Breast epithelium (tissue), 4 donors: ENCODE data around the gene SLC6A9. TPM values are rescaled to one million over a fixed set of nuclear protein-coding genes. Genes with fewer than 3 reads are reported as not detected.

Source experiments
- DNase-seq, 2 donors: peaks; one replicate each; pipeline ENCODE4 v3.0.0-alpha.2; 2019; ENCODE audit warnings: low spot score in 2 of 2
- H3K27ac ChIP-seq, 2 donors: fragments of 200-600 bp; sonication (generic) in 1 of 2; one replicate each; pipeline ENCODE4 v1.5.1; 2016 to 2019; ENCODE audit warnings: mild to moderate bottlenecking in 1 of 2
- H3K27me3 ChIP-seq, 2 donors: fragments of 200-600 bp; sonication (generic) in 1 of 2; one replicate each; pipeline versions ENCODE4 v1.5.1 to v1.6.0; 2017 to 2019; ENCODE audit warnings: control low read depth in 1 of 2, mild to moderate bottlenecking in 1 of 2
- H3K36me3 ChIP-seq: fragments of 200-600 bp; one replicate; pipeline ENCODE4 v1.5.1; 2019
- H3K4me1 ChIP-seq, 2 donors: fragments of 200-600 bp; sonication (generic); one replicate each; pipeline ENCODE4 v1.5.1; 2016 to 2019; ENCODE audit warnings: control low read depth in 1 of 2
- H3K4me3 ChIP-seq, 3 donors: fragments of 200-600 bp; sonication (generic); 1 replicate in 2 of 3; 2 replicates in 1 of 3; pipeline ENCODE4 v1.5.1; 2016 to 2019; ENCODE audit warnings: mild to moderate bottlenecking in 3 of 3, moderate library complexity in 2 of 3
- H3K9me3 ChIP-seq, 2 donors: fragments of 200-600 bp; sonication (generic) in 1 of 2; one replicate each; pipeline ENCODE4 v1.5.1; 2016 to 2019; ENCODE audit warnings: control low read depth in 1 of 2
- CTCF ChIP-seq, 3 donors: fragments of 450-650 bp; IDR thresholded peaks; one replicate each; pipeline ENCODE4 v1.5.1; 2016 to 2017; ENCODE audit warnings: antibody characterized with exemption in 3 of 3, mild to moderate bottlenecking in 3 of 3, moderate library complexity in 3 of 3
- POLR2A ChIP-seq: fragments of 450-650 bp; IDR thresholded peaks from one replicate; pipeline ENCODE4 v1.6.1; 2016; ENCODE audit warnings: antibody characterized with exemption, mild to moderate bottlenecking, moderate library complexity
- POLR2AphosphoS5 ChIP-seq, 3 donors: sonication (generic); formaldehyde crosslinking; IDR thresholded peaks; one replicate each; pipeline ENCODE4 v1.6.1; 2017; ENCODE audit warnings: antibody characterized with exemption in 3 of 3
- intact Hi-C: fragments of 100-400 bp; cut with DNase I; formaldehyde crosslinking; loops from one replicate; pipeline ENCODE4 v1.15.1; 2023; ENCODE audit warnings: low total_unique reads
- total RNA-seq, 3 donors: library from RNA; depleted of rRNA; stranded (reverse); fragments of >200 nt; gene quantifications; one replicate each; pipeline ENCODE4 v1.1.0, GENCODE V29; 2016

The SLC6A9 gene
- total RNA-seq, 3 donors from 2014 or later, result 0.32 to 5.1 (median 3.9) TPM

GRCh38 chr1:43947874-43948437, 83.3 kb downstream of the SLC6A9 start:
- Histone ChIP-seq H3K27me3 (no peaks in the 10 kb centered on the region), H3K27ac (no peak overlapping the region), H3K9me3 (no peaks in the 10 kb centered on the region), H3K4me3 (peak overlapping the region; percentile 61 to 95 (median 83)), H3K4me1 (peaks cover 12% of the 10 kb centered on the region in 2 donors), H3K36me3 (no peaks in the 10 kb centered on the region)
- intact Hi-C loops, result no loop called here
- no peak for TF ChIP-seq CTCF (IDR thresholded peaks at IDR 0.05)
- no peak for TF ChIP-seq POLR2A
- no peak for TF ChIP-seq POLR2AphosphoS5 (IDR thresholded peaks at IDR 0.05)
- DNase-seq, result no peak

GRCh38 chr1:43947061-43947873, 84.0 kb downstream of the SLC6A9 start:
- Histone ChIP-seq H3K36me3 (no peaks in the 10 kb centered on the region), H3K4me3 (peak overlapping the region; percentile 61 to 95 (median 83)), H3K27me3 (no peaks in the 10 kb centered on the region), H3K4me1 (peaks cover 12% of the 10 kb centered on the region in 2 donors), H3K9me3 (no peaks in the 10 kb centered on the region), H3K27ac (peak overlapping the region; percentile 98 to 99)
- intact Hi-C loops, result no loop called here
- no peak for DNase-seq
- TF ChIP-seq POLR2AphosphoS5 (IDR thresholded peaks at IDR 0.05), result no peak
- TF ChIP-seq CTCF (IDR thresholded peaks at IDR 0.05), result no peak
- TF ChIP-seq POLR2A, result no peak

Other genes with a start within 250 kb of the SLC6A9 start
- gene ARTN, start 97.7 kb downstream of the SLC6A9 start, total RNA-seq, result 1 to 10 TPM in 2 of 3 donors, not detected in 1; 1.8 to 2.3 TPM
- gene IPO13, start 84.5 kb downstream of the SLC6A9 start, total RNA-seq, result 10 to 100 TPM; 18.4 to 23.0 (median 20.5) TPM
- gene DPH2, start 61.5 kb downstream of the SLC6A9 start, total RNA-seq, result 10 to 100 TPM; 16.2 to 22.0 (median 18.3) TPM
- gene ATP6V0B, start 56.5 kb downstream of the SLC6A9 start, total RNA-seq, result 100 to 1,000 TPM; 131 to 156 (median 155) TPM
- 10 to 100 TPM; 19.8 to 49.9 (median 37.0) TPM for gene B4GALT2, start 52.3 kb downstream of the SLC6A9 start, total RNA-seq
- gene CCDC24, start 39.9 kb downstream of the SLC6A9 start, total RNA-seq, result 10 to 100 TPM in 2 of 3 donors, 1 to 10 TPM in 1; 5.4 to 12.5 (median 12.3) TPM
- gene KLF17, start 87.4 kb upstream of the SLC6A9 start, total RNA-seq, result not detected
- not detected for gene KLF18, start 110.2 kb upstream of the SLC6A9 start, total RNA-seq
- gene DMAP1, start 182.0 kb upstream of the SLC6A9 start, total RNA-seq, result 10 to 100 TPM; 40.3 to 66.2 (median 51.4) TPM